GM18951 (cell line): ENCODE measurements around the gene CST3.

ENCODE experiments used
- POLR2A ChIP-seq: IDR thresholded peaks from 4 replicates; pipeline ENCODE4 v1.6.1; 2011; ENCODE audit warnings: mild to moderate bottlenecking; ENCODE audit not compliant: insufficient read length, insufficient read depth; ENCODE audit errors: extremely low read depth
- in situ Hi-C: fragments of 300-500 bp; cut with MboI; formaldehyde crosslinking; loops from one replicate; pipeline ENCODE4 v1.12.0; 2022; ENCODE audit warnings: low sequenced_read_pairs, mixed read lengths, inconsistent platforms; ENCODE audit not compliant: unreplicated experiment

The CST3 gene

DNA sequence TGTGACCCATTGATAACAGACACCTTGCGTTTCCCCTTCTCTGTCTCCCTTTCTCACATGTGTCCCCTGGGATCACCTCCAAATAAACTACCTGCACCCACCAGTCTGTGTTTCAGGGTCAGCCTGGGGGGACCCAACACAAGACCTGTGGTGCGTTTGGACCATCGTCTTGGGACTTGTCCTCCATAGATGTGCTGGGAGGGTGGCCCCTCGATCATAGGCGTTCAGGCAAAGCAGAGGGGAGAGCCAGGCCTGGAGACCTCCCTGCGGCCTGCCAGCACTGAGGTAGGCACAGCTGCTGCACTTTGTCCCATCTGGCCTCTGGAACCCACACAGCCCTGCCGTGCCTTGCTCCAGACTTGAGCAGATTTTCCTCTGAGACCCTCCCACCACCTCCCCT, 50.1 kb downstream of the CST3 start:
- no peak for TF ChIP-seq POLR2A
- in situ Hi-C loops = no loop called here

DNA sequence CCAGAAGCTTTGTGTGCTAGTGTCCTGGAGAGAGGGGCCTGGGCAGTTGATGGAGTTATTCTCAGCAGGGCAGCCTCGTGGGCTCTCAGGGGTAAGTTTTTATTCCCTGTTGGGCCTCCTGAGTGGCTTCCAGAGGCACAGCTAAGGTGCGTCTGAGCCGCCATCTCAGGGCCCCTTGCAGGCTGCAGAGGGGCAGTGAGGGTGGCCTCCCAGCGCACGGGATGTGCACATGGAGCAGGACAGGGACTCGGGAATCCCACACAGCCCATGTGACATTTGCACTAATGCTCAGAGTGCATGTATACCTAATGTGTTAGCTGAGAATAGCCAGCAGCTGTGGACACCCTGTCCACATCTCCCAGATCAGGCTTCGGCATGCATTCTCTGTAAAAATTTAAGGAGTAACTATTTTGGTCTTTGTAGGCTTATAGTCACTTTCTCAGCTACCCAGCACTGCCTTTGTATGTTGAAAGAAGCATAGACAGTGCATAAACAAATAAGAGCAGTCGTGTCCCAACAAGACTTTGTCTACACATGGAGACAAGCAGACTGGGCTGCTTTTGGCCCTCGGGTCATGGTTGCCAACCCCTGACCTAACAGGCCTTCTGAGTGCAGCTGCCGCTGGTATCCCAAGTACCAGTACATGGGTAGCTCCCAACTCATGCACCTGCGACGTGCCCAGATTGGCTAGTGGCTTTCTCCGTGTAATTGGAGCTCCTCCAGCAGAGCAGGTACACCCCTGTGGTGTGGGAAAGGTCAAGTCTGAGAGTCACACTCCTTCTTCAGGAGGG, 50.8 kb downstream of the CST3 start:
- in situ Hi-C loops = no loop called here
- no peak for TF ChIP-seq POLR2A

DNA sequence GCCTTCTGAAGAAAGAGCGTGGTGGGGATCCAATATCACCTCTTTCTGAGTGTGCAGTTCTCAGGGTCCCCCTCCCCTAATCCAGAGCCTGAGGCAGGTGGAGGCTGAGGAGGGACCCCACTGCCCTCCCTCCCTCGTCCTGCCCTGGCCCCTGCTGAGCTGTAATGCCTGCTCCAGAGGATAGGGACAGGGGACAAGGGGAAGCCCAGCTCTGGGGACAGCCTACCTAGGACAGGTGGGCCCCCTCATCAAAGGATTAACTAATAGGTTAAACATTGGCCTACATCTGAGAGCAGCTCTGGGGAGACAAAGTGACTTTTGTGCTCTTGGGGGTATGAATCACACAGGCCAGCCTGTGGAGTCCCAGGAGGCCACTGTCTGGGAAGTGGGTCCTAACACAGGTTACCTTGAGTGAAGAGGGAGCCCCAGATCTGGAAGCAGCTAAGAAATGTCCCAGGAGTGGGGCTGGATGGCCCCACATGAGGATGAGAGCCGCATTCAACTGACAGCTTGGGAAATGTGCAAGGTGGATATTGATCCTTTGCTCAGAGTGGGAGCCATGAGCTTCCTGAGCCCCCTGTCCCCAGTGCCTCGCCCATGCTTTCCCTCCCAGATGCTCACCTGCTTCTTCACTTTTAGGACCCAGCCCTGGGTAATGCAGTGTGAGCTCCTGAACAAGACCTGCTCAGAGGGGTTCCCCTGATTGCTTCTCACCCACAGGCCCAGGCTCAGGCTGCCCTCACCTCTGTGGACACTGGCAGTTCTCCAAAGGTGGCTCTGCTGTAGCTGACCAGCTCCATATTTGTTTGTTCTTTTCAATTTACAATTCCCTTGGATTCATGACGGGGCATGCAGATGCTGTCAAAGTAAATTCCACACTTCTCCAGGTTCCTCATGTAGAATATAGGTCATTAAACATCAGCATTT, 51.7 kb downstream of the CST3 start:
- TF ChIP-seq POLR2A = no peak
- in situ Hi-C loops = no loop called here

- no peak for TF ChIP-seq POLR2A
- in situ Hi-C loops = no loop called here
Measured at GRCh38 chr20:23585449-23585807, 52.3 kb downstream of the CST3 start.

- no peak for TF ChIP-seq POLR2A
- in situ Hi-C loops = no loop called here
Measured at GRCh38 chr20:23584434-23585199, 53.1 kb downstream of the CST3 start.
